ENCODE results near the gene PGLYRP4. TPM values are rescaled to one million over a fixed set of nuclear protein-coding genes. Genes with fewer than 3 reads are reported as not detected.

The PGLYRP4 gene
- total and polyA plus RNA-seq, 2 of the 4 experiments (the other 2 are of a cell fraction), result not detected

GRCh38 chr1:153361480-153362109 lies 13.0 kb upstream of the PGLYRP4 start:
- Histone ChIP-seq H3K4me2 (ENCODE audit: low read depth, low read length) (no peak overlapping the region), H3K27me3 (ENCODE audit: control insufficient read depth, insufficient read depth, low read length) (peaks cover 14% of the 10 kb centered on the region), H3K9me1 (ENCODE audit: insufficient read depth, low read length) (no peaks in the 10 kb centered on the region), H3K56ac (ENCODE audit: extremely low read depth, insufficient read depth, low read length) (no peak overlapping the region), H3K23ac (ENCODE audit: low read depth, low read length) (no peak overlapping the region), H2BK5ac (ENCODE audit: low read depth, low read length, poor library complexity, severe bottlenecking) (no peak overlapping the region), H2BK120ac (ENCODE audit: low read depth, low read length) (no peak overlapping the region), H2AK5ac (ENCODE audit: low read depth, low read length) (no peak overlapping the region), H3K14ac (replicated peaks; ENCODE audit: low read depth, low read length) (no peak overlapping the region), H3K4me3 (ENCODE audit: insufficient read depth, low read depth, low read length) (no peak overlapping the region), H3K9ac (ENCODE audit: low read depth, low read length) (no peak overlapping the region), H4K5ac (ENCODE audit: low read depth, low read length) (no peak overlapping the region), H3K18ac (ENCODE audit: low read depth, low read length) (no peak overlapping the region), H3K79me1 (ENCODE audit: low read depth in 1 of 2, low read length in 2 of 2) (no peaks in the 10 kb centered on the region), H2AK9ac (replicated peaks; ENCODE audit: low read depth, low read length, poor library complexity) (no peak overlapping the region), H3K9me3 (ENCODE audit: control insufficient read depth, insufficient read depth, low read length) (no peaks in the 10 kb centered on the region), H3K27ac (ENCODE audit: insufficient read depth, low read length) (no peak overlapping the region), H4K8ac (ENCODE audit: low read depth in 2 of 2, low read length in 2 of 2) (no peak overlapping the region), H3K4me1 (ENCODE audit: control insufficient read depth, insufficient read depth, low read length) (no peaks in the 10 kb centered on the region), H3K4ac (ENCODE audit: low read depth, low read length) (no peak overlapping the region), H3K36me3 (ENCODE audit: control insufficient read depth, insufficient read depth, low read length) (no peaks in the 10 kb centered on the region), H4K20me1 (ENCODE audit: insufficient read depth, low read length) (no peaks in the 10 kb centered on the region), H4K91ac (ENCODE audit: insufficient read depth, low read depth, low read length) (no peak overlapping the region), H2BK15ac (ENCODE audit: low read depth, low read length) (no peak overlapping the region), H2AFZ (replicated peaks; ENCODE audit: low read length, poor library complexity) (no peak overlapping the region), H2BK20ac (ENCODE audit: low read depth, low read length) (no peak overlapping the region)
- WGBS, 2 experiments (ENCODE audit: extremely low coverage in 2 of 2, insufficient read length in 1 of 2), result 30% methylated on average over 2 of the region's 4 CpGs; no CpG with 5 or more reads in 1 of the 2 experiments
- POLR2A ChIA-PET (ENCODE audit: unreplicated experiment), result no interaction called here
- dilution Hi-C loops (cut with HindIII; ENCODE audit: low sequenced_read_pairs, unreplicated experiment) (no loop called here), intact Hi-C loops (cut with micrococcal nuclease) (no loop called here), in situ Hi-C loops (cut with MboI; ENCODE audit: low sequenced_read_pairs) (no loop called here)
- ATAC-seq (ENCODE audit: low read depth) (no peak), DNase-seq (no peak)
- CTCF ChIA-PET, result no interaction called here
- BruUV-seq (replicated peaks), result no TSS peak
- TF ChIP-seq ELK1 (IDR thresholded peaks at IDR 0.05; ENCODE audit: borderline replicate concordance, low read depth, low read length) (no peak), POLR2A (IDR thresholded peaks at IDR 0.05; ENCODE audit: low read depth, low read length) (no peak), MXI1 (IDR thresholded peaks at IDR 0.05; ENCODE audit: borderline replicate concordance, low read depth, low read length) (no peak), CTCF (conservative IDR thresholded peaks at IDR 0.05; ENCODE audit: low read depth, low read length) (no peak), NFE2L2 (IDR thresholded peaks at IDR 0.05; ENCODE audit: low read depth, low read length) (no peak), USF2 (IDR thresholded peaks at IDR 0.05; ENCODE audit: low read depth, low read length) (no peak), RFX5 (IDR thresholded peaks at IDR 0.05; ENCODE audit: low read depth, low read length) (no peak), CHD1 (IDR thresholded peaks at IDR 0.05; ENCODE audit: low read depth, low read length) (no peak), RAD21 (IDR thresholded peaks at IDR 0.05; ENCODE audit: low read length) (no peak), MAFK (IDR thresholded peaks at IDR 0.05; ENCODE audit: low read depth, low read length) (no peak), BHLHE40 (IDR thresholded peaks at IDR 0.05; ENCODE audit: low read depth, low read length) (no peak), CEBPB (IDR thresholded peaks at IDR 0.05; ENCODE audit: low read depth, low read length) (no peak), SMC3 (IDR thresholded peaks at IDR 0.05; ENCODE audit: low read depth, low read length) (no peak), MAZ (IDR thresholded peaks at IDR 0.05; ENCODE audit: borderline replicate concordance, low read depth, low read length) (no peak), RCOR1 (IDR thresholded peaks at IDR 0.05; ENCODE audit: insufficient replicate concordance, low read length) (no peak), FOS (IDR thresholded peaks at IDR 0.05; ENCODE audit: low read depth, low read length) (no peak)
